ENCODE data around the gene AGO4.

DNA sequence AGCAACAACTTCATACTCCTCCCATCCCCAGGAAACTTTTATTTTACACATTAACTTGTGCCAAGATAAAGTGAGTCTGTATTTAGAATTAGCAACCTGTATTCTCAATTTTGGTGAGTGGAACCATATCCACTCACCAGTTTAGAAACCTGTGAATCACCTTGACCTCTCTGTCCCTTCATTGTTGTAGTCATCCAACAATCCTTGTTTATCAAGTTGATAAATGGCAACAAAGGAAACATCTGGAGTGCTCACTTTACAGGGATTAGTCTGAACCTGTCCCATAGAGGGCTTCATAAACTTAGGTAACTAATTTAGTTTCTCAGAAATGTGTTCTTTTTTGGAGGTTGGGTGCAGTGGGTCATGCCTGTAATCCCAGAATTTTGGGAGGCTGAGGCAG, 34.1 kb upstream of the AGO4 start:
- TF ChIP-seq CTCF (IDR thresholded peaks at IDR 0.05; ENCODE audit: poor library complexity) = no peak
- no peak for TF ChIP-seq EZH2 (IDR thresholded peaks at IDR 0.05; ENCODE audit: borderline replicate concordance)
- no peak for TF ChIP-seq EZH2phosphoT487 (IDR thresholded peaks at IDR 0.05; ENCODE audit: low read depth, severe bottlenecking, unreplicated experiment)

Data from hepatocyte (in vitro differentiated cells).